Measurements from ENCODE around the gene CST7. TPM values are rescaled to one million over a fixed set of nuclear protein-coding genes. Genes with fewer than 3 reads are reported as not detected.

CST7 gene
- total and polyA plus RNA-seq, 2 of the 13 experiments (the other 11 are each of a cell fraction or from before 2014, with no cell fraction given) = not detected

DNA sequence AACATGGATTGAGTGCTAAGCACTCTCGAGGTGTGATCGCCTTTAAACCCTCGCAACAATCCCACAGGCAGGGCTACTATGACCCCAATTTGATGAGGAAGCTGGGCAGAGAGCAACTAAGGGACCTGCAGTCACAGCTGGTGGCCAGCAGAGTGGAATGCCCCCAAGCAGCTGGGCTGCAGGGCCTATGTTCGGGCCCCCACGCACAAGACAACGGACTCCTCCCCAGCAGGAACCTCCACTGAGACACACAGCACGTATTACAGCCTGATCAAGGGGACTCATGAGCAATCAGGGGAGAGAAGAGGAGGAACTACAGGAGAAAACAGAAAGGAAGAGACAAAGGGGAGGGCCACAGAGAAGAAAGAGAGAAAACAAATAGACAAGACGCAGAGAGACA, 21.7 kb downstream of the CST7 start:
- H4K20me1 ChIP-seq (ENCODE audit: insufficient read depth, low read length) = no peaks in the 10 kb centered on the region
- FAIRE-seq (no peak), DNase-seq (ENCODE audit: low spot score) (no peak), ATAC-seq (peak; percentile 40; the same call in 1 of the 3 replicates)
- H2AFZ ChIP-seq (ENCODE audit: low read length) = no peak overlapping the region
- ChIA-PET CTCF (ENCODE audit: low intra/inter-chr PET ratio, low total read pairs) (no interaction called here), POLR2A (no interaction called here)
- H3K9me3 ChIP-seq (ENCODE audit: low read length) = no peaks in the 10 kb centered on the region
- no peak overlapping the region for H3K27ac ChIP-seq (ENCODE audit: extremely low read length, insufficient read depth, low read length)
- TF ChIP-seq, protein P1, sequence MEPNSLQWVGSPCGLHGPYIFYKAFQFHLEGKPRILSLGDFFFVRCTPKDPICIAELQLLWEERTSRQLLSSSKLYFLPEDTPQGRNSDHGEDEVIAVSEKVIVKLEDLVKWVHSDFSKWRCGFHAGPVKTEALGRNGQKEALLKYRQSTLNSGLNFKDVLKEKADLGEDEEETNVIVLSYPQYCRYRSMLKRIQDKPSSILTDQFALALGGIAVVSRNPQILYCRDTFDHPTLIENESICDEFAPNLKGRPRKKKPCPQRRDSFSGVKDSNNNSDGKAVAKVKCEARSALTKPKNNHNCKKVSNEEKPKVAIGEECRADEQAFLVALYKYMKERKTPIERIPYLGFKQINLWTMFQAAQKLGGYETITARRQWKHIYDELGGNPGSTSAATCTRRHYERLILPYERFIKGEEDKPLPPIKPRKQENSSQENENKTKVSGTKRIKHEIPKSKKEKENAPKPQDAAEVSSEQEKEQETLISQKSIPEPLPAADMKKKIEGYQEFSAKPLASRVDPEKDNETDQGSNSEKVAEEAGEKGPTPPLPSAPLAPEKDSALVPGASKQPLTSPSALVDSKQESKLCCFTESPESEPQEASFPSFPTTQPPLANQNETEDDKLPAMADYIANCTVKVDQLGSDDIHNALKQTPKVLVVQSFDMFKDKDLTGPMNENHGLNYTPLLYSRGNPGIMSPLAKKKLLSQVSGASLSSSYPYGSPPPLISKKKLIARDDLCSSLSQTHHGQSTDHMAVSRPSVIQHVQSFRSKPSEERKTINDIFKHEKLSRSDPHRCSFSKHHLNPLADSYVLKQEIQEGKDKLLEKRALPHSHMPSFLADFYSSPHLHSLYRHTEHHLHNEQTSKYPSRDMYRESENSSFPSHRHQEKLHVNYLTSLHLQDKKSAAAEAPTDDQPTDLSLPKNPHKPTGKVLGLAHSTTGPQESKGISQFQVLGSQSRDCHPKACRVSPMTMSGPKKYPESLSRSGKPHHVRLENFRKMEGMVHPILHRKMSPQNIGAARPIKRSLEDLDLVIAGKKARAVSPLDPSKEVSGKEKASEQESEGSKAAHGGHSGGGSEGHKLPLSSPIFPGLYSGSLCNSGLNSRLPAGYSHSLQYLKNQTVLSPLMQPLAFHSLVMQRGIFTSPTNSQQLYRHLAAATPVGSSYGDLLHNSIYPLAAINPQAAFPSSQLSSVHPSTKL (CRISPR knock-in tag; IDR thresholded peaks at IDR 0.05) = no peak
- TF ChIP-seq AGO1 (IDR thresholded peaks at IDR 0.05; ENCODE audit: low read depth, low read length, poor library complexity, severe bottlenecking) (no peak), MAF1 (CRISPR knock-in tag; IDR thresholded peaks at IDR 0.05; ENCODE audit: borderline replicate concordance) (no peak), ZNF572 (CRISPR knock-in tag; IDR thresholded peaks at IDR 0.05) (no peak), PAX8 (CRISPR knock-in tag; IDR thresholded peaks at IDR 0.05; ENCODE audit: borderline replicate concordance) (no peak), GPN1 (CRISPR knock-in tag; IDR thresholded peaks at IDR 0.05; ENCODE audit: borderline replicate concordance) (no peak), ZNF333 (CRISPR knock-in tag; IDR thresholded peaks at IDR 0.05; ENCODE audit: borderline replicate concordance) (no peak)
- TF ChIP-seq, protein P2, sequence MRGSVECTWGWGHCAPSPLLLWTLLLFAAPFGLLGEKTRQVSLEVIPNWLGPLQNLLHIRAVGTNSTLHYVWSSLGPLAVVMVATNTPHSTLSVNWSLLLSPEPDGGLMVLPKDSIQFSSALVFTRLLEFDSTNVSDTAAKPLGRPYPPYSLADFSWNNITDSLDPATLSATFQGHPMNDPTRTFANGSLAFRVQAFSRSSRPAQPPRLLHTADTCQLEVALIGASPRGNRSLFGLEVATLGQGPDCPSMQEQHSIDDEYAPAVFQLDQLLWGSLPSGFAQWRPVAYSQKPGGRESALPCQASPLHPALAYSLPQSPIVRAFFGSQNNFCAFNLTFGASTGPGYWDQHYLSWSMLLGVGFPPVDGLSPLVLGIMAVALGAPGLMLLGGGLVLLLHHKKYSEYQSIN (CRISPR knock-in tag; IDR thresholded peaks at IDR 0.05; ENCODE audit: borderline replicate concordance) = no peak
- no peak overlapping the region for H3K4me2 ChIP-seq (ENCODE audit: low read depth, low read length)
- no peaks in the 10 kb centered on the region for H3K4me1 ChIP-seq (ENCODE audit: insufficient read depth, low read length)
- 98% methylated on average over 8 of the region's 8 CpGs for WGBS (ENCODE audit: low lambda C conversion rate)
- no peak overlapping the region for H3K9ac ChIP-seq (ENCODE audit: insufficient read depth, low read depth, low read length)
- no peak overlapping the region for H3K4me3 ChIP-seq (replicated peaks in 1 of 3; ENCODE audit: insufficient read depth in 1 of 3, low read depth in 2 of 3, low read length in 3 of 3)
- intact Hi-C loops (cut with micrococcal nuclease; ENCODE audit: unreplicated experiment) = no loop called here
- no peaks in the 10 kb centered on the region for H3K27me3 ChIP-seq (ENCODE audit: control insufficient read depth in 1 of 2, insufficient read depth in 2 of 2, low read length in 2 of 2)
- H3K36me3 ChIP-seq (replicated peaks in 1 of 2; ENCODE audit: control insufficient read depth in 1 of 2, insufficient read depth in 2 of 2, low read length in 2 of 2) = peaks cover 37 to 90% of the 10 kb centered on the region in 2 experiments
- H3K79me2 ChIP-seq (ENCODE audit: insufficient read depth, low read length) = peaks cover 1% of the 10 kb centered on the region
- in situ Hi-C loops (cut with HindIII; ENCODE audit: extremely low pct_ligation_motif_present, low pct_unique_long_range_greater_than_20kb) = no loop called here
- no TSS peak for BruUV-seq (replicated peaks)

All from HepG2 (cell line).